A673 (cell line): ENCODE data around the gene SLC9A1. TPM values are rescaled to one million over a fixed set of nuclear protein-coding genes. Genes with fewer than 3 reads are reported as not detected.
"Not testable (repeated sequence)": the region's sequence is repeated elsewhere in the genome, so short reads cannot be mapped to it uniquely, and the experiment has no call there.

Experiments
- BruUV-seq: library from RNA; stranded (reverse); fragments of 400-500 nt; replicated peaks from 2 replicates; lab custom pipeline; 2021; lab: Mats Ljungman, UMichigan
- CTCF ChIA-PET: fragments of 300-600 bp; sonication (Branson Sonifier 250); formaldehyde crosslinking; loops from one replicate; lab custom pipeline; 2022; ENCODE audit warnings: antibody characterized with exemption; lab: Charles Lee
- POLR2A ChIA-PET: fragments of 300-600 bp; sonication (Branson Sonifier 250); formaldehyde crosslinking; loops from one replicate; lab custom pipeline; 2022; ENCODE audit warnings: antibody characterized with exemption; ENCODE audit not compliant: low non-redundant PET; lab: Charles Lee
- DNase-seq: peaks from one replicate; pipeline ENCODE4 v3.0.0-alpha.2; 2015; ENCODE audit warnings: low spot score
- H3K27ac ChIP-seq: fragments of 200-600 bp; sonication (generic); 2 replicates; pipeline ENCODE4 v1.5.1; 2016; ENCODE audit warnings: mixed run types, low read depth, mild to moderate bottlenecking, mixed read lengths, antibody characterized with exemption, low read length; ENCODE audit not compliant: poor library complexity, severe bottlenecking
- H3K27me3 ChIP-seq: fragments of 200-600 bp; sonication (generic); replicated peaks from 2 replicates; pipeline ENCODE4 v1.6.1; 2017; ENCODE audit warnings: mixed run types, low read depth, mild to moderate bottlenecking, mixed read lengths, antibody characterized with exemption, low read length; ENCODE audit not compliant: insufficient read depth, poor library complexity
- H3K36me3 ChIP-seq: fragments of 200-600 bp; sonication (generic); 2 replicates; pipeline ENCODE4 v1.6.1; 2016; ENCODE audit warnings: mixed run types, mild to moderate bottlenecking, mixed read lengths, antibody characterized with exemption, low read length; ENCODE audit not compliant: insufficient read depth, poor library complexity, severe bottlenecking
- H3K4me1 ChIP-seq: fragments of 200-600 bp; sonication (generic); 2 replicates; pipeline ENCODE4 v1.6.1; 2017; ENCODE audit warnings: mixed run types, mild to moderate bottlenecking, mixed read lengths, antibody characterized with exemption, low read length; ENCODE audit not compliant: insufficient read depth, poor library complexity, severe bottlenecking
- H3K4me3 ChIP-seq: fragments of 200-600 bp; sonication (generic); 2 replicates; pipeline ENCODE4 v1.5.1; 2016; ENCODE audit warnings: low read depth, mixed run types, mild to moderate bottlenecking, mixed read lengths, low read length; ENCODE audit not compliant: poor library complexity, severe bottlenecking
- H3K9me3 ChIP-seq: fragments of 200-600 bp; sonication (generic); 2 replicates; pipeline ENCODE4 v1.6.1; 2016; ENCODE audit warnings: mixed run types, low read depth, mild to moderate bottlenecking, mixed read lengths, antibody characterized with exemption, low read length; ENCODE audit not compliant: poor library complexity, severe bottlenecking
- EZH2 ChIP-seq: fragments of 200-600 bp; sonication (generic); IDR thresholded peaks from 2 replicates; pipeline ENCODE4 v1.6.1; 2017; ENCODE audit warnings: borderline replicate concordance, low read depth, mild to moderate bottlenecking, mixed read lengths, antibody characterized with exemption, low read length; ENCODE audit not compliant: poor library complexity, severe bottlenecking
- intact Hi-C: fragments of 100-400 bp; cut with micrococcal nuclease; formaldehyde crosslinking; loops from one replicate; pipeline ENCODE4 v1.10.0; 2022; ENCODE audit not compliant: unreplicated experiment
- total RNA-seq: library from RNA; stranded (reverse); gene quantifications from 2 replicates; pipeline ENCODE4 v1.2.3, GENCODE V29; 2021
- TF ChIP-seq, protein P1 (sequence below): fragments of 300-800, 200-600 bp; sonication (generic); conservative IDR thresholded peaks from 2 replicates; pipeline ENCODE4 v1.5.1; 2017; ENCODE audit warnings: low read depth, mild to moderate bottlenecking, antibody characterized with exemption, low read length, moderate library complexity, mixed read lengths

The SLC9A1 gene
- total RNA-seq, 1 experiment from 2014 or later = 30.2 TPM

DNA sequence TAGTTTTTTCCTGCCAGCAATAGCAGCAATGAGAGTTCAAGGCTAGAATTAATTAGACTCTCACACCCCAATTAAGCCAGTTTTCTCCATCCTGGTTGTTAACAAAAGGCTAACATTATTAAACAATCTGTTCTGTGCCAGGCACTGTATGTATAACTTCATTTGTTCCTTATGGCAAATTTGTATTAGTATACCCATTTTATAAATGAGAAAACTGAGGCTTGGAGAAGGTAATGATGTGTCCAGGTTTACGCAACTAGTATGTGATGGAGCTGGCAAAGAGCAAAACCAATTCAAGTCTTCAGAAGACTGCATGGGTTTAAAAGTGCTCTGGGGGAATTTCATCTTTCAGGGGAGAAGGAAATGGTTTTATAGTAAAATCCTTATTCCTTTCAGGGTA is 38.3 kb upstream of the SLC9A1 start:
- TF ChIP-seq, protein P1, sequence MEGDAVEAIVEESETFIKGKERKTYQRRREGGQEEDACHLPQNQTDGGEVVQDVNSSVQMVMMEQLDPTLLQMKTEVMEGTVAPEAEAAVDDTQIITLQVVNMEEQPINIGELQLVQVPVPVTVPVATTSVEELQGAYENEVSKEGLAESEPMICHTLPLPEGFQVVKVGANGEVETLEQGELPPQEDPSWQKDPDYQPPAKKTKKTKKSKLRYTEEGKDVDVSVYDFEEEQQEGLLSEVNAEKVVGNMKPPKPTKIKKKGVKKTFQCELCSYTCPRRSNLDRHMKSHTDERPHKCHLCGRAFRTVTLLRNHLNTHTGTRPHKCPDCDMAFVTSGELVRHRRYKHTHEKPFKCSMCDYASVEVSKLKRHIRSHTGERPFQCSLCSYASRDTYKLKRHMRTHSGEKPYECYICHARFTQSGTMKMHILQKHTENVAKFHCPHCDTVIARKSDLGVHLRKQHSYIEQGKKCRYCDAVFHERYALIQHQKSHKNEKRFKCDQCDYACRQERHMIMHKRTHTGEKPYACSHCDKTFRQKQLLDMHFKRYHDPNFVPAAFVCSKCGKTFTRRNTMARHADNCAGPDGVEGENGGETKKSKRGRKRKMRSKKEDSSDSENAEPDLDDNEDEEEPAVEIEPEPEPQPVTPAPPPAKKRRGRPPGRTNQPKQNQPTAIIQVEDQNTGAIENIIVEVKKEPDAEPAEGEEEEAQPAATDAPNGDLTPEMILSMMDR = no peak
- TF ChIP-seq EZH2 = no peak
- Histone ChIP-seq H3K9me3 (no peaks in the 10 kb centered on the region), H3K4me1 (no peaks in the 10 kb centered on the region), H3K27me3 (no peaks in the 10 kb centered on the region), H3K27ac (no peak overlapping the region), H3K4me3 (no peak overlapping the region), H3K36me3 (no peaks in the 10 kb centered on the region)
- no TSS peak for BruUV-seq
- DNase-seq = no peak
- CTCF ChIA-PET = no interaction called here
- POLR2A ChIA-PET = no interaction called here
- intact Hi-C loops = loop anchor here (10.0 kb wide), 1 partner anchor 148 kb away; no protein-coding TSS in a partner anchor

DNA sequence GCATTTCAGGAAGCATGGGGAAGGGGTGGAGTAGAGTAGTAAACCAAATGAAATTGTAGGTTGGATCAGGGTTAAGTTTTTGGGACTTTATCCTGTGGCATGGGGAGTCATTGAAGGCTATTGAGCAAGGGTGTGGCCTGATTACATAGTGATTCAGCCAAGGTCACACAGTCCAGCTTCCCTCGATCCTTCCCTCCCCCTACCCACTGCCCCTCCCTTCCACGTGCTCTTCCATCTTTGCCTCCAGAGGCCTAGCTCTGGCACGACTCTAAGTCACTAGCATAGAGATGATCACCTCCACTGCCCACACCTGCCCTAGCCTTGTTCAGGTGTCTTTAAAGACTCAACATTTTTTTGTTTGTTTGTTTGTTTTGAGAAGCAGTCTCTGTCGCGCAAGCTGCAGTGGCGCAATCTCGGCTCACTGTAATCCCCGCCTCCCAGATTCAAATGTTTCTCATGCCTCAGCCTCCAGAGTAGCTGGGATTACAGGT is 37.2 kb upstream of the SLC9A1 start:
- DNase-seq = no peak
- no TSS peak for BruUV-seq
- CTCF ChIA-PET = no interaction called here

GRCh38 chr1:27184665-27185064 is 29.7 kb upstream of the SLC9A1 start:
- H3K27me3 ChIP-seq, CTCF ChIA-PET, H3K4me3 ChIP-seq, intact Hi-C loops, H3K4me1 ChIP-seq, H3K36me3 ChIP-seq, H3K27ac ChIP-seq, BruUV-seq, DNase-seq, POLR2A ChIA-PET: not testable (repeated sequence)
- peaks cover 21% of the 10 kb centered on the region for H3K9me3 ChIP-seq

More for the DNA sequence above, 37.2 kb upstream of the SLC9A1 start:
- no peaks in the 10 kb centered on the region for H3K9me3 ChIP-seq
- TF ChIP-seq, protein P1 = no peak
- no peaks in the 10 kb centered on the region for H3K36me3 ChIP-seq
- H3K4me1 ChIP-seq = no peaks in the 10 kb centered on the region
- POLR2A ChIA-PET = no interaction called here
- no peak overlapping the region for H3K27ac ChIP-seq
- H3K4me3 ChIP-seq = no peak overlapping the region
- H3K27me3 ChIP-seq = no peaks in the 10 kb centered on the region
- intact Hi-C loops = loop anchor here (10.0 kb wide), 1 partner anchor 147 kb away; no protein-coding TSS in a partner anchor

GRCh38 chr1:27179979-27180378 is 25.1 kb upstream of the SLC9A1 start:
- no TSS peak for BruUV-seq

More at GRCh38 chr1:27179979-27180378, 25.1 kb upstream of the SLC9A1 start:
- no peaks in the 10 kb centered on the region for H3K4me1 ChIP-seq
- no peak overlapping the region for H3K27ac ChIP-seq
- H3K27me3 ChIP-seq = no peaks in the 10 kb centered on the region
- DNase-seq = no peak
- TF ChIP-seq, protein P1 = no peak
- TF ChIP-seq EZH2 = no peak
- intact Hi-C loops = no loop called here
- H3K4me3 ChIP-seq = no peak overlapping the region
- H3K36me3 ChIP-seq = no peaks in the 10 kb centered on the region
- H3K9me3 ChIP-seq = peaks cover 21% of the 10 kb centered on the region
- POLR2A ChIA-PET = no interaction called here
- CTCF ChIA-PET = interaction anchor here (0.6 kb wide), 1 partner anchor 64 kb away, joined by 5 read pairs; no protein-coding TSS in a partner anchor
